NCI-H2227 (cell line): ENCODE measurements around the gene PPARG.

Experiments
- DNase-seq: peaks from one replicate; lab custom pipeline; 2025; ENCODE audit not compliant: unreplicated experiment; lab: John Stamatoyannopoulos, UW

PPARG gene

DNA sequence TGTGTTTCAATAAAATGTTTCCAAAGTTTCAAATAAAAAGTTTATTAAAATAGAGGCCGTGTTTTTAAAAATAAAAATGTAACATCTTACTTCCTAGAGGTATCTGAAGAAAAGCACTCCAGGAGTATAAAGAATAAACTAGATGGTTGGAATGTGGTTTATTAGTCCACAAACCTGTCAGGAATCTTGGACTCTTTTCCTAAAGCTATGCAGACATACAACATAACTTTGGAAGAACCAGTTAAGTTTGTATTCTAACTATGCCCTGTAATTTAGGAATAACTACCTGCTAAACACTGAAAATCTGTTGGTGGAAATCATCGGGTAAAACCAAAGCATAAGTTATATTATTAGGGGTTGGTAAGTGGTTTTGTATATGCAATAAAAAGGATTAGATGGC, 51.6 kb downstream of the PPARG start:
- no peak for DNase-seq

DNA sequence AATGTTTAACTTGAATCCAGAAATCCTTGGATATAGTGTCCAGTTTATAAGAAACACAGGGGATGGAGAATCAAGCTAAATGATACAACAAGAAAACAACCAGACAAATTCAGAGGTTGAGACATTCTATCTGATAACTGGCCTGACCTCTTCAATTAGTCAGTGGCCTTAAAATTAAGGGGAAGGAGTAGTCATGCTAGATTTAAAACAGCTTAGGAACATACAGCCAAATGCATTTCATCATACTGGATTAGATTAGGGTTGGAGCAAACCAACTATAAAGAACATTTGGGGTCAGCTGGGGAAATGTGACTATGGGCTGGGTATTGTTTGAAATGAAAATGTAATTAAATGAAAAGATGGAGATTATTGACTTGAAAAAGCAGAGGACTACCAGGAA, 53.3 kb downstream of the PPARG start:
- no peak for DNase-seq

DNA sequence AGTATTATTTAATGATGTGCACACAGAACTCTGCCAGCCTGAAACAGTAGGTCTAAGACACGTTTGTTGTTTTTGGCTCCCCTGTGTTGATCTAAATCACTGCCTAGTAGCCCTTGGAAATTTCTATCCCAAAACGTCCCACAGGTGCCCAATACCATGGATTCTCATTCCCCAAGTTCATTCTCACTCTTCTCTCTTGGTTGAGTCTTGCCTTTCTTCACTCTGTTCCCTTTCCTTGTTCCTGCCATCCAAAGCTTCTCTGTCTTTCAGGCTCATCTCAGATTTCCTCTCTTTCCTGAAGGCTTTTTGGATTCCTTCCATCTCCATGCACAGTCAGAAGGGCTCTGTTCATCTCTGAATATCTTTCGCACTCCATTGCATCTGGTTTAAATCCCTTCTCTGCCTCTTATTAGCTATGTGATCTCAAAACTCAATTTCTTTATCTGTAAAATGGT, 54.2 kb downstream of the PPARG start:
- no peak for DNase-seq

GRCh38 chr3:12345141-12345561, 56.3 kb downstream of the PPARG start:
- DNase-seq = no peak

- no peak for DNase-seq
Measured at GRCh38 chr3:12345584-12346494, 57.0 kb downstream of the PPARG start.

- DNase-seq = no peak
Measured at GRCh38 chr3:12347301-12347700, 58.4 kb downstream of the PPARG start.

- no peak for DNase-seq
Measured at GRCh38 chr3:12349895-12350811, 61.3 kb downstream of the PPARG start.

DNA sequence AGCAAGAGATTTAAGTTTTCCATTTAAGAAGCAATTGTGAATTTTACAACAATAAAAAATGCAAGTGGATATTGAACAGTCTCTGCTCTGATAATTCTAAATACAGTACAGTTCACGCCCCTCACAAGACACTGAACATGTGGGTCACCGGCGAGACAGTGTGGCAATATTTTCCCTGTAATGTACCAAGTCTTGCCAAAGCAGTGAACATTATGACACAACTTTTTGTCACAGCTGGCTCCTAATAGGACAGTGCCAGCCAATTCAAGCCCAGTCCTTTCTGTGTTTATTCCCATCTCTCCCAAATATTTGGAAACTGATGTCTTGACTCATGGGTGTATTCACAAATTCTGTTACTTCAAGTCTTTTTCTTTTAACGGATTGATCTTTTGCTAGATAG, 62.3 kb downstream of the PPARG start:
- no peak for DNase-seq

- no peak for DNase-seq
Measured at GRCh38 chr3:12352253-12352652, 63.4 kb downstream of the PPARG start.

DNA sequence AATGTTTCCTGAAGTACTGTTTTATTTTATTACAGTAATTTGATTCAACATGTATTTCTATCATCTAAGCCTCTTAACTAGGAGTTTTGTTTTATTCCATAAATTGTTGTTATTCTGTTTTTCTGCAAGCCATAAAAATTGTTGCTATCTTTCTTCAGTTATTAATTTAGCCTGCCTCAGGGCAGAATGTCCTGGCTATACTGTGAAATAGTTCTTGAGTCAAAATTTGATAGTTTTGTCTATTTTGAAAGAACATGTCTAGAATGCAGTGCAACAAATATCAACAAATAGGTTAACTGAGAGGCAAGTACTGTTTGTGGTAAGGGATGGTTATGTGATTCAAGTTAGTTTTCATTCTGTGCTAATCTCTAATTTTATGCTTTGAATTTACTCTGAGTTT, 63.9 kb downstream of the PPARG start:
- no peak for DNase-seq

DNA sequence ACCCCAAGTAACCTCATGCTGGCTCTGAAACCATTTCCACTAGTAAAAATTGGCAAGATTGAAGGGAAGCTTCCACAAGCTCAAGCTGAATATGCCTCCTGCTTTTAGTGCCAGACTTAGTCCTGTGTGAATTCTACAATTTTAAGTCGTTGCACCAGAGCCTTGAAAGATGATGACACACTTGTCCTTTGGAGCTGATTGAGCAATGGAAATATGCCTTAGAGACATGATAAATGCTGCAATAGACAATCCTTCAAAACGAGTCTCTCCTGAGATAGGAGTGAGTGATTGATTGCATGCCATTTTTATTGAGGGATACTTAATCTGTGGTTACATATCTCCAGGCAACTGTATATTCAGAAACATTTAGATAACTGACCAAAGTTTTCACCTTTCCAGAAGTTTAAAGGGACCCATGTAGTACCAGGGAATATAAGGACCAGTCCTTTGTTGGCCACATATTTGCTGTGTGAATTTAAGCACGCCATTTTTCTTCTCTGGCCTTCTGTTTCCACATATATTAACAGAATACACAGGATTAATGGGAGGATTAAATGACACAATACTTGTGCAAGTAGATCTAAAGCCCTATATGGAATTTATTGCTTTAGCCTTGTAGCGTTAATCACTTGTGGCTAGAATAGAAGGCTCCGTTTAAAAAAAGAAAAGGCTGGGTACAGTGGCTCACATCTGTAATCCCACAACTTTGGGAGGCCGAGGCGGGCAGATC, 65.1 kb downstream of the PPARG start:
- DNase-seq = no peak

DNA sequence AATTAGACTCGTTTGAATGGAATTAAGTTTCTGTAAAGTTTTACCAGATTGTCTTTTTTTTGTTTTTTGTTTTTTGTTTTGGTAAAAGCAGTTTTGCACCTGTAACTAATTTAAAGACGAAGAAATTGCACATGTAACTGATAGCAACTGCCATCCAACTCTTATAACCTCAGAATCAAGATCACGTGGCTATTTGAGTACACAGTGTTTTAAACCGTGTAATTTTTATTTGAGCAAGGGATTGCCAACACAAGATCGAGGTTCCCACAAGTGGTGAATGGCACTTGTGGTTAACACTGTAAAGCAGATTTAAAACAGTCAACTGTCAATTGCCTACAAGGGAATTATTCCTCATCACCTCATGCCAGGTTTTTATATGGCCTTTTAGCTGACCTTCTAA, 67.3 kb downstream of the PPARG start:
- DNase-seq = no peak

GRCh38 chr3:12356996-12357395, 68.1 kb downstream of the PPARG start:
- DNase-seq = no peak

DNA sequence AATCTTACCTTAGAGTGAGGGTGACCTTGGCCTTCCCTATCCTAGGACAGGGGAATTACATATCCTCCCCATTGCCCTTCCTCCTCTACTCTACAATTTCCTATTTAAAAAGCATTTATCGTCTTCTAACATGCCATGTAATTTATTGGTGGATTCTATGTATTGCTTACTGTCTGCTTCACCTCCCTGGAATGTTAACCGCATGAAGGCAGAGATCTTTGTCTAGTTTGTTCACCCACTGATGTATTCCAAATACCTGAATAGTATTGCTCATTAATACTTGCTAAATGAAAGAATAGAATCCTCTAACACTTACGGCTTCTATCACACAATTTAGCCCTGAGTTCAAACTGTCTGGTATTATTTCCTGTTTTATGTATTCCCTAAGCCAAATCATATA, 68.6 kb downstream of the PPARG start:
- DNase-seq = no peak

DNA sequence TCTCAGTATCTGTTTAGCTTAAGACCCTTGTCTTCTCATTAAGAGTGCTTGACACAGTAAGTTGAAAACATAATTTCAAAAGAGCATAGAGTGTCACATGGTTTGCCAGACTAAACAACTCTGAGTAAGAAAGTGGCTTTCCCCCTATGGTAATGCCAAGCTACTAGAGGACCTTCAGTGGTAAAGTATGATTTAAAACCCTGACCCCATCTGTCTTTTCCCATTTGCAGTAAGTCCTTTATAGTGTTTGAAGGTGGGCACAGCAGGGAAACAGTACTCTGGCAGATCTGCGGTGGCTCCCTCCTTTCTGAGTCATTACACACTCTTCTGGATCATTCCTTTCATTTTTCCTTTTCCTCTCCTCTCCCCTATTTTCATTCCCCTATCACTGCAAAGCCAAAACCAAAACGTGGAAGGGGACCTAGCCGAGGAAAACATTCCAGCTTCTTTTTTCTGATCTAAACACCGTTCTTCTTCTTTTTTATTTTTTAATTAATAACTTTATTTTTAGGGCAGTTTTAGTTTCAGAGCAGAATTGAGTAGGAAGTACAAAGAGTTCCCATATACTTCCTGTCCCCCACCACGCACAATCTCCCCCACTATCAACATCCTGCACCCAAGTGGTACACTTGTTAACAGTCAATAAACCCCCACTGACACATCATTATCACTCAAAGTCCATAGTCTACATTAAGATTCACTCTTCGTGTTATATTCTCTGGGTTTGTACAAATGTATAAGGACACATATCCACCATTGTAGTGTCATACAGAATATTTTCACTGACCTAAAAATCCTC, 74.7 kb downstream of the PPARG start:
- no peak for DNase-seq

- no peak for DNase-seq
Measured at GRCh38 chr3:12367346-12367745, 78.5 kb downstream of the PPARG start.

GRCh38 chr3:12369029-12369428, 80.2 kb downstream of the PPARG start:
- DNase-seq = no peak

DNA sequence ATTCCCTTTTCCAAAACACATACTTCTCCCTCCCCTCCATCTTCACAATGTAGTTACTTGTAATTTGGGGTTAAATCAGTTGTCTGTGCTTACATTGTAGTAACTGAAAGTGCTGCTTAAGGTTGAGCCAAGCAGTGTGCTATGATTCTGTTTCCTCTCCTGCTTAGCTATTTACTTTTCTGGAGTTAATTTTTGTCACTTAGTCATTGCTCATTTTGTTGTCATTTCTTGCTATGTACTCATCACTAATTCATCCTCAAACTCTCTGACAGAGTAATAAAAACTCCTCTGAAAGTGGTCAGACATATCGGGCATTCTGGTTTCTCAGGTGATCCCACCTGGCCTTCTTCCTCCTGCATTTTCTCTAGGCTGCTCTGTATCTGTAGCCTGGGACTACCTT, 80.7 kb downstream of the PPARG start:
- no peak for DNase-seq

GRCh38 chr3:12370758-12371157, 81.9 kb downstream of the PPARG start:
- DNase-seq = no peak

- DNase-seq = no peak
Measured at GRCh38 chr3:12371525-12372140, 82.8 kb downstream of the PPARG start.
